Activated T-cell treated with anti-CD3 and anti-CD28 coated beads for 4 hours (primary cell): ENCODE data around the gene RAP1A.

Experiments used
- DNase-seq: peaks from one replicate; pipeline ENCODE4 v3.0.0-alpha.2; 2020

The RAP1A gene

DNA sequence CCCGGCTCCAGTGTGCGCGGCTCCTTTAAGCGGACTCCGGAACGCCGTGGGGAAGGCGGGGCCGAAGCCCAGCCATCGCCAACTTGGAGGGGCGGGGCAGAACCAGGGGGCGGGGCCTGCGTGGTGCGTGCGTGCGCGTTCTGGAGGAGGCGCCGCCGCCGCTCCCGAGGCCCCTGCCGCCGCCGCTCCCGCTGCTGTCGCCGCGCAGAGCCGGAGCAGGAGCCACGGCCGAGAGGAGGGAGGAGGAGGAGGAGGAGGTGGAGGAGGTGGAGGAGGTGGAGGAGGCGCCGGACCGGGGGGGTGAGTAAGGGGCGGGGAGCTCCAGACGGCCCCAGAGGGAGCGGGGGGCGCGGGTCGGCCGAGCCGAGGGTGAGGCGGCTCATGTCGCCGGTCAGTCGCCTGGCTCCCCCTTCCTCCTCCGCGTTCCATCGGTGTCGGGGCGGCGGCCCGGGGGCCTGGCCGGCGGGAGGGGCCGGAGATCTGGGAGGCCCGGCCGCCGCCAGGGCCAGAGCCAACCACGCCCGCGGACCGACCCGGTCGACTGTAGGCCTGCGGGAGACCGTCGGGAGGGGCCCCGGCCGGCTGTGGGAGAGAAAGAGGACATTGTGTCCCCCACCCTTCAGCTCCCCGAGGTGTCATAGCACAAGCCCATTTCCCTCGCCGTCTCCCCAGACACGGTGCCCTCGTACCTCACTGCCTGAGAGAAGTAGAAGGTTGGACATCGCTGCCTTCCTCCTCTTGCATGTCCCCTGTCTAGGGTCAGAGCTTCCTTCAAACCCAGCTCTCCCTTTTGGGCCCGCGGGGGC, at the start of gene RAP1A:
Gene RAP1A, plus strand, starts transcription at position 155 of the 806 bp plus-strand sequence. CDS start 71,572 bp downstream, outside the sequence.
- peak; percentile 97 for DNase-seq

DNA sequence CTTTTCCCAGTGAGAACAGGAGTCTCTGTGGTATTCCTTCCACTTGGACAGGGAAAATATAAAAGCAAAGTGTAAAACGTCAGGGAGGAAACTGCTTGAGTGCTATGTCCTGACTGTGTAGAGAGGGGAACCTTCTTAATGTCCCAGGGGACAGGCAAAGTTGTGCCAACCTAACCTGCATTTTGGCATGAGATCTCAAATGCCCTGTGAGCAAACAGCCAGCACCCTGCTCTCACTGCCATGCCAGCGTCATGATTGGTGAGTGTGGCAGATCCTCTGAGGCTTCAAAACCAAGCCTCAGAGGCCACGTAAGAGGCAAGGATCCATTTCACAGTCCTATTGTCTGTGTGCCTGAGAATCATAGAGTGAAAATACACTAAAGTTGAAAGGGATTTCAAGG, 49.7 kb upstream of the RAP1A start:
- no peak for DNase-seq

DNA sequence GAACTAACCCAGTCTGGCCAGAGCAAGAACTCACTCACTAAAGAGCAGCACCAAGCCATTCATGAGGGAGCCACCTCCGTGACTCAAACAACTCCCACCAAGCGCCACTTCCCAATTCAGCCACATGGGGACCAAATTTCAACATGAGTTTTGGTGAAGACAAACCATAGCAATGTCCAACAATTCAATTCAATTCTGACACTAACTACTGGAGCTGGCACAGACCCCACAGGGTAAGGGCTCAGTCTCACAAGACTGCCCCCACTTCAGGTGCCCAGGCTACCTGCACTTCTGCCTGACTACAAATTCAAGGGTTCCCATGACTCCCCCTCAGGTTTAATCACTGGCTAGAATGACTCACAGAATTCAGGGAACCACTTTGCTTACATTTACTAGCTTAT, 48.8 kb upstream of the RAP1A start:
- peak; percentile 9 for DNase-seq

DNA sequence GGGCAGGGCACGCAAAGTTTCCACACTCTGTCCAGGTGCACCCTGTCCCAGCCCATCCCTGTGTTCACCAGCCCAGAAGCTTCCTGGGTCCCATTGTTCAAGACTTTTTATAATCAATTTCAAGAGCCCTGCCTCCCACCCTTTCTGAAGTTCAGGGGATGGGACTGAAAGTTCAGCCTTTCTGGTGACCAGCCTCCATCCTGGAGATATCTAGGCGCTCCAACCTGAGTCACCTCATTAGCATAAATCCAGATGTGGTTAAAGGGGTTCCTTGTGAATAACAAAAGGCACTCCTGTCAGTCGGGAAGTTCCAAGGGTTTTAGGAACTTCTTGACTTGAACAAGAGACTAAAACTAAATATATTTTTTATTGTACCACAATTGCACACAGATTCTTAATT, 48.4 kb upstream of the RAP1A start:
- DNase-seq = no peak

DNA sequence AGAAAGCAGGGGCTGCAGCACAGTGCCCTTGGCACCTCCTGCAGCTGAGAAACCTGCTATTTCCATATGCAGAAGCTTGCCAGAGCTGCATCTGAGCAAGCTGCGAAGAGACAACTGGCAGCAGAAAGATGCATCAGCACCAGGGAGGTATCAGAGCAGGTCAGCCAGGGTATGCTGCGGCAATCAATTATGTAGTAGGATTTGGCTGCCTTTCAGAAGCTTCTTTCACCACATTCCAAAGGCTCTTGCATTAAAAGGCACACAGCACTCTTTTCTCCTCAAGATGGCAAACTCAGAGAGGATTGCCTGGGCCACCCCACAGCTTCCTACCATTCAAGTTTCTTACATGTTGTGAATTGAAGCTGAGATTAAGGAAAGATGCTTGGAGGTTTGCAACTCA, 47.6 kb upstream of the RAP1A start:
- no peak for DNase-seq

DNA sequence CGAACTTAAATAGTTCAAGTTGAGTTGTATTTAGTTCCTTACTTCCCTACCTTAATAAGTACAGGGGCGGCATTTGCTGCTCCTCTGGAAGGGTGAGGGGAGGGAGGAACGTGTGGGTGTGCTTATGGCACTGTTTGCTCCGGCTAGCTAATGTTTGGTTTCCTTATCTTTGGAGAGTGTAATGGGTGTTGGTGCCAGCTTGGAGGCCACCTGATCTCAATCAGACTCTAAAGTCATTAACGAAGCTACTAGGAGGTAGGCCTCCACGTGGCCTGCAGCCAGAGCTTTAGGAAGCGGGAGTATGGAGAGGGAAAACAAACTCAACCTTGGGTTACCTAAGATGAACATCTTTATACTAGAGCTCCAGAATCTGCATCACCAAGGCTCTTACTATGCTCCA, 43.0 kb upstream of the RAP1A start:
- DNase-seq = no peak

DNA sequence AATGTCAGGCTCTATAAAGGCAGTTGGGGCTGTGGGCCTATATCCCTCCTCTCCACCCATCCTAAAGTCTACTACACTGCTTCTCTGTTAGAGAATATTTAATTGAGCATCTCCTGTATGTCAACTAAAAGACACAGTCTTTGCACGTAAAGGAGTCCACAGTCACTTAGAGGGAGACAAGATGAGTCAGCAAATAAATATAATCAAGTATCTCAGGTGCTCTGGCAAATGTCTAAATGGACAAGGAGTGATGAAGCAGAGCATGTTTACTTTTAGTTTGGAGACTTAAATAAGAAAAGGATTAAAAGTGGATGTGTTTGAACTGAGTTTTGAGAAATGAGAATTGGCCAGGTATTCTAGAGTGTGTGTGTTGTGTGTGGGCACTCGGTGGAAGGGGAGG, 41.8 kb upstream of the RAP1A start:
- DNase-seq = no peak

DNA sequence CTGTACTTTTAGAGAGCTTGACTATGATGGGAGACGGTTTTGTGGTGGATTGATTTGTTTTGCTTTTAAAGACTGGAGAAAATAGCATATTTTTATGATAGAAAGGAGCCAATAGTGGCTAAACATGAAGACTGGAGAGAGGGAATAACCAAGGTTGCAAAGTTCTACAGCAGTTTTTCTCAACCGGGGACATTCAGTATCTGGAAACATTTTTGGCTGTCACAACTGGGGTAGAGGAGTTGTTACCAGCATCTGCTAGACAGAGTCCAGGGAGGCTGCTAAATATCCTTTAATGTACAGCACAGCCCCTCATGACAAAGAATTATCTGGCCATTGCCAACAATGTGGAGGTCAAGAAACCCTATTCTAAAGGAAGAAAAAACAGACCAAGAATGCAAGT, 38.4 kb upstream of the RAP1A start:
- DNase-seq = no peak

DNA sequence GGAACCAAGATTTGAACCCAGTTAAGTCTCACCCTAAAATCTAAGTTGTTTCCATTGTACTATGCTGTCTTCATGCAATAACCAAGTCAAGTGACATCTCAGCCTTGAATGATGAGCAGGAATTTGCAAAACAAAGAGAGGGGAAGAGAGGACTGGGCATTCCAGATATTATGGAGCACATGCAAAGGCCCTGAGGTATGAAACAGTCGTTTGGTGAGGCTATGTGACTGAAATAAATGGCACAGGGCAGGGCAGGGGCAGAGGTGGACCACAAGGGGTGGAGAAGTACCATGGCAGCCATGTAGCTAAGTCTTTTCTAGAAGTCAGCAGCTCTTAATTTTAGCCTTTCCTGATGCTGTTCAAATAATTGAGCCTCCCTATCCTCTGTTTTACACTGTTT, 37.6 kb upstream of the RAP1A start:
- no peak for DNase-seq

DNA sequence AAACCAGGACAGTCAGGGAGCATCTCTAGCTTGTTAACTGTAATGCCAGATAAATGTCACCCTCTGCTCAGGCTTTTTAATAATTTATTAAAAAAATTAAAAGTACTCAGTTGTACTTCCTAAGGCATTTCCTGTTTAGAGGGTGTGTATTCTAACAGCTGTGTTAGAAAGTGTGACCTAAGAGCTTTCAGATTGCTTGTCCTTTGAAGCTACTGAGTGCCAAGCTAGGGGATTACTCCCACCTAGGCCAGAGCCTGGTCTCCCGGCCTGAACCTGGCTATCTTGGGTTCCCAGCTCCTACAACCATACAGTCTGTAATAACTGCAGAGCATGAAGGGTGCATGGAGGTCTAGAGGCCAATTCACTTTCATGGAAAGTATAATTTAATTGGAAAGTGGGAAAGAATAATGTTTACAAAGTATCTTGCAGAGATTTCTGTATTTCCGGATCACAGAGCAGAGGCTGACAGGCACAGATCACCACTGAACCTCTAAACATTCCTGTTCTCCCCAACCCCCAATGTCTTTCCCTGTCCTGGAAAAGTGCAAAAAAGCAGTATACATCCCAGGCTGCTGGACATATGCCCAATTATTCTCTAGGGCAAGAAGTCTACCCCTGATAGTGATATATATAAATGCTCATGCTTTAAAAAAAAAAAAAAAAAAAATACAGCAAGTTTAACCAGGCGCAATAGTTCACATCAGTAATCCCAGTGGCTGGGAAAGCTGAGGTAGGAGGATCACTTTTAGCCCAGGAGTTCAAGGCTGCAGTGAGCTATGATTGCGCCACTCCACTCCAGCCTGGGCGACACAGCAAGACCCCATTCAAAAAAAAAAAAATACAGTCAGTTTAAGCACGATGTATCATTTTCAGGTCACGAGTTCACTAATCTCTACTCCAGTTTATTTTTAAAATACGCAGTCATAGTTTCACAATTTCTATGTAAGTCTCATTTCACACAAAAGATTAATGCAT, 36.7 kb upstream of the RAP1A start:
- no peak for DNase-seq

DNA sequence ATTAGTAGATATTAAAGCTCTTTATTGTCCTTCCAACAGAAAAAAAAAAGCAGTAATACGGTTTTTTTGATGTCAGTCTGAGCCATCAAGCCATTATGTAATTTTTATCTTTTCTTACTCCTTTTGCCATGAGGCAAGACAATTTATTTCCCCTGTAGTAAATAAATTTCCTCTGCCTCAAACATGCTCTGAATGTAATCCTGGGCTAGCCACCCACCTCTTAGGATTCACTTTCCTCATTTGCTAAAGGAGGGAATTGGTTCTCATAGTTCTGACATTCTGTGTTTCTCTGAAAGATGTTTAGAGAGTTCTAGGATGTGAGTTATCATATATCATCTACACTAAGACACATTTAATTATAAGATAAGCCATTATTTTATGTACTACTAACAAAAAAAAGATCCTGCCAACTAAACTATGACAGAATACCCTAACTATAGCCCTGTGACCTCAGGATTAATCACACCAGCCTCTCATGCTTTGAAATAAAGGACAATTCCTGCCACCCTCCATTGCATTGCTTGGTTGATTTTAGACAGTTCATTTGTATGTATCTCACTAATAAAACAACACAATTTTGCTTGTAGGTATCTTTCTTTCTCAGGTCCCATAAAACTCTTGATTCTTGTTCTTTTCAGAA, 34.0 kb upstream of the RAP1A start:
- no peak for DNase-seq

DNA sequence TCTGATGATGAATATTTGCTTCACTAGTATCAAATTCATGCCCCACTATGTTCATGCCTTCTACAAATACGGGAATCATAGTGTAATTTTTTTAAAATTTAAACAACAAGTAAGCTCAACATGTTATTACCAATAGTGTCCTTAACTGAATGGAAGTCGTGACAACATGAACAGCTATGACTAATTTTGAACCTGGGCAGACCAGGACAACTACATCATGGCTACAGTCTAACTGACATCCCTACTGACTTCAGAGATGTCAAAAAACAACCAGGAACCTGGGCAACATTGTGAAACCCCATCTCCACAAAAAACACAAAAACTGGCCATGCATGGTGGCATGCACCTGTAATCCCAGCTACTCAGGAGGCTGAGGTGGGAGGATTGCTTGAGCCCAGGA, 33.5 kb upstream of the RAP1A start:
- no peak for DNase-seq

DNA sequence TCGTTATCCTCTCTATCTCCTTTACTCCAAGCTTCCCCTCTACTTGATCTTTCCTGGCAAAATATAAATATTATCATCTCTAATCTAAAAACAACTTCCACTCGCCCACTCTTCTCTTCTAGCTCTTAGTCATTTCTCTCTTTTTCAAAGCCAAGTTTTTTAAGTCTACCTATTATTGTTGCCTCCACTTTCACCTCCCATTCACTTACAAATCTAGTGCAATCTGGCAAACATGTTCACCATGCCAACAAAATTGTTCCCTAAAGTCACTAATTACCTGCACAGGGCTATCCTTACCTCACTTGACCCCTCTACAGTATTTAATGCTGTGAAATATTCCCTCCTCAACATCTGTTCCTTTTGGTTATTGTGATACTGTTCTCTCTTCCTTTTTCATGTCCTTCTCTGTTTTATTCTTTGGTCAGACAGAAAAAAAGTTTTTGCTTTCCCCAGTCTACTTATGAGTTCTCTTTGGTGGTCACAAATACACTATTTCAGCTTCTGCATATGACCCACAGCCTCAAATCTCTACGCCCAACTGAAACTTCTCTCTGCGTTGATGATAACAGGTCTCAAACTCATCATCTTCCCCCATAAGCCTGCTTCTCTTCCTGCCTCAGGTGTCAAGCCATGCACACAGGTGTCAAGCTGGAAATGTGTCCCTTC, 31.9 kb upstream of the RAP1A start:
- DNase-seq = no peak

DNA sequence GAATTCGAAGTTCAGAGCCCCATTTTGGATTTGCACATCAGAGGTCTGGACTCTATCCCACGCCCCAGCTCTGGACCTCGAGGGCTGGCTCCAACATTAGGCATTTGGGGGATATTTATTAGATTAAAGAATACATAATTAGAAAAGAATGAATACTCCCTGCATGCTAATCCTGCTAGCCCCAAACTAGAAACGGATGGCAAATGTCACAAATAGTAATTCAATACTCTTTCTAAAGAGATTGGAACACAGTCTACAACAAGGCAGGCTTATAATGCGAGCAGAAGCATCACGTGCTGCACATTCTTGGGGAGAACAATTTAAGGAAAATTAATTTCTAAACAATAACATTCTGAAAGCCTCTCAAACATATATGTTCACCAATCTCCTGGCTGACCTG, 27.7 kb upstream of the RAP1A start:
- no peak for DNase-seq

DNA sequence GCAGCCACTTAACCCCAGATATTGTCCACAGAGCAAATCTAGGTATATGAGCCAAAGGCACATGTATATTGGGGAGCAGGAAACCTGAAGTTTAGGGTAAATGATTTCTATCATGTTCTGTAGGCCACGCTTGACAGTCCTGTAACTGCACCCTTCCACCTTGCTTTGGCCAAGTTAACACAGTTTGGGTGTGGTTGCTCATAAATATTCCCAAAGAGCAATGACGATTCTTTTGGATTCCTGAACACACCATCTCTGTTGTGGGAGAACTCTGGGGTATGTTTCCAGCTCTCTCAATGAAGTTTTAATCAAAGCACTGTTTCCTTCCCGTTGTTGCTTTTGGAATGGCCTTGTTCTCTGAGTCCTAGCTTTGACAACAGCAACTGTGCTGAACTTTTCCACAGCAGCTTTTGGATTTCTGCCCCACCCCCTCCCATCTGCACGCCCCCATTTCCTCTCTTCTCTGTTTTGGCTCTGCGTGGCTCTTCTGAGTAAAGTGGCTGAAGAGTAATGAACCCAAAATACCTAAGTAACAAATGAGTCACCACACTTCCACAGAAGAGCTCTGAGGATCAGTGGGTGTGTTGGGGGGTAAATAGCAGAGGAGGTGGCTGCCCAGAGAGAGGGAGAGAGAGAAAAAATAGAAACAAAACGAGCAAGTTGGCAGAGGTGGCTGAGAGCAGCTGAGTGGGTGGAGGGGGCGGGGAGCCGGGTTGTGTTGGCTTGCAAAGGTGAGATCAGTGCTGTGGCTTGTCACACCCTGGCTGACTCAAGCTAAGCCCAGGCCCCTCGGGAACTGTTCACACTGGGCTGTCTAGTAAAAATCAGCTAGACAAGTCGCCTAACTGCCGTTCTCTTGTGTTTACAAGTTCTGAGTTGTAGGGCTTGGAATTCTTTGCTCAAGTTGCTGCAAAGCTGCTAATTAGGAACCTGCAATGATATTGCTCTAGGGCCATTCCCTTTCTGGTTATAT, 26.9 kb upstream of the RAP1A start:
- peak; percentile 94 for DNase-seq

DNA sequence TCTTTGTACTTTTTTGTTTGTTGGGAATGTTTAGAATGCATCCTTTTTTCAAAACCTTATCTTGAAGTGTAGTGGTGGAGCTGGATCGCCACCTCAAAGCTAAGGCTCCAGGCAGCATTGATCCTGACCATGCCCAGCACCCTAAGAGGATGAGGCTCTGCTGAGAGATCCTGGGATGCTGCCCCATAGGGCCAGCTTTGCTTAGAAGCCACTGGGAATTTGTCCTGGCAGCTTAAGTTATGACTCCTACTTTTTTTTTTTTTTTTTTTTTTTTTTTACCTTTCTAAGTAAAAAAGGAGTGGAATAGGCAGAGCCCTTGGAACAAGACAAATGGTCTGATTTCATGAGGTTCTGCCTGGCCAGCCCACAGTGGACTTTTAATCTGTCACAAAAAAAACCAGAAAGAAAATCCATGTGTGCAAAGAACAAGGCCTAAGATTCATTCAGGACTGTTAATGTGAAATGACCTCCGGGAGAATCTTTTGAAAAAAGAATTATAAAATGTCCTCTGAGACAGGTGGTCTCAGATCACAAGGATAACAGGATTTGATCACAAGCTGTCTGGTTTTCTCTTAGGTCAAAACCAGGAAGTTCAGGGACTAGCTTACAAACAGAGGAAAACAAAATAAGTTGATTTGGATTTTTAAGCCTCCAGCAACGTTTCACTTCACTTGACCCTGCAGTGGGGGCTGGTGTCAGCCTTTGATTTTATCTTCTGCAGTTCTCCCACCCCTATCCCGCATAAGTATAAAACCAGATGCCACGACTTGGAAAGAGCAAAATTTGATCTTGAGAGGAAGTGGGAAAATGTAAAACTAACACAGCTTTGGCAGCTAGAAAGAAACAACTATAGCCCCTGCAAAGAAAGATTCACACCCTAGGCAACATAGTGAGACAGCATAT, 25.9 kb upstream of the RAP1A start:
- no peak for DNase-seq

DNA sequence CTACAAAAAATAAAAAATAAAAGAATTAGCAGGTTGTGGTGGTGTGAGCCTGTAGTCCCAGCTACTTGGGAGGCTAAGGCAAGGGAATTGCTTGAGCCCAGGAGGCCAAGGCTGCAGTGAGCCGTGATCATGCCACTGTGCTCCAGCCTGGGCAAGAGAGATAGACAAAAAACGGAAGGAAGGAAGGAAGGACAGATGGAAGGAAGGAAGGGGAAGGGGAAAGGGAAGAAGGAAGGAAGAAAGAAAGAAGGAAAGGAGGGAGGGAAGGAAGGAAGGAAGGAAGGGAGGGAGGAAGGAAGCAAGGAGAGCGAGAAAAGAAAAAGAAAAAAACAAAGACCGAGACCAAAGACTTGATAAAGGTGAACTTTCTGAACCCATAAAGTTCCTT, 25.3 kb upstream of the RAP1A start:
- no peak for DNase-seq

DNA sequence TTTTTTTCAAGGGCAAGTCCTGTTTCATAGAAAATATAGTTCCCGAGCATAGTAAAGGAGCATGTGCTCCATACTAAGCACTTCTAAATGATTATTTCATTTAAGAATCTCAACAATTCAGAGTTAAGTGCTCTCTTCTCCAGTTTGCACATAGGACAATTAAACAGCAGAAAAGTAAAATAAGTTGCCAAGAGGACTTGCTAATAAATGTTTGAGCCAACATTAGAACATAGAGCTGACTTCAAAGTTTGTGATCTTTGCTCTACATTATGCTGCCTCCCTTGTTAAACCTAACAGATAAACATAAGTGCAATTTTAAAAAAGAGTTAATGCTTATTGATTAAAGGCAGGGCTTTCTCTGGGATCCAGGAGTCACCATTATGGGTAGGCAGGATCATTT, 23.8 kb upstream of the RAP1A start:
- DNase-seq = no peak

DNA sequence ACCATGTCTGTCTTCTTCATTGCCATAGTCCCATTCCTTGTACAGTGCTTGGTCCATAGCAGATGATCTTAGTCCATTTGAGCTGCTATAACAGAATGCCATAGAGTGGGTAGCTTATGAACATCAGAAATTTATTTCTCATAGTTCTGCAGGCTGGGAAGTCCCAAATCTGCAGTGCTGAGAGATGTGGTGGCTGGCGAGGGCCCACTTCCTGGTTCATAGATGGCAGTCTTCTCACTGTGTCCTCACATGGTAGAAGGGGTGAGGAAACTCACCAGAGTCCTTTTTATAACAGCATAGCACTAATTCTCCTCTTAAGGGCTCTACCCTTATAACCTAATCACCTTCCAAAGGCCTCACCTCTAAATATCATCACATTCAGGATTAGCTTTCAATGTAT, 23.1 kb upstream of the RAP1A start:
- DNase-seq = no peak

DNA sequence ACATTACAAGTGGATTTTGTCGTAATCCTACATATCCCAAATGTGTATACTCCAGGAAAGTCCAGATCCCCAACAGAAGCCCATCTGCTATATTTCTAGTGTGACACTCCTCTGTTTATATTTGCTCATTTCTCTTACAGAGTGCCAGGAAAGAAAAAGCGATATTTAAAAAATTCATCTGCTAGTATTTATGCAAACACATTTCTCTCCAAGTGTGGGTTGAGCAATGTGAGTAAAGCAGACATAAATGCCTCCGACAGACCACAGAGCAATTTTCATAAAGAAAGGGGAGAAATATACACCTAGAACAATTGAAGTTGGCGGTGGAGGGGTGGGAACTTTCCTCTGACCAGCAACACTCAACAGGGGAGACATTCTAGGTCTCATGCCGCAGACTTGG, 22.2 kb upstream of the RAP1A start:
- no peak for DNase-seq

DNA sequence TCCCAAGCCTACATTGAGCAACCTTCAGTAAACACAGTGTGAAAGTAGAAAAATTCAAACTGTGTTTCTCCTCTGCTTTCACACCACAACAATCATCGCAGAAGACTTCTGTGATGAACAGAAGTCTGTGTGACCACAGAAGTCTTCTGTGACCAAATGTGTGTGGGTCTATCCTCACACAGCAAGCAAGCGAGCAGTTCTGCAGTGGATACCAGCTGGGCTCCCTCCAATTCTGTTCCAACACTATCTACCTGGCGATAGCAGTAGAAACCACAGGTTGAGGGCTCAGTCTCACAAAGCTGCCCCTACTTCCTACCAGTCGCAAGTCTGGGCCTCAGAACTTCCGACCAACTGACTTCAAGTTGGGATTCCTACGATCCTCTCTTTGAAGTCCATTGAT, 21.0 kb upstream of the RAP1A start:
- no peak for DNase-seq
